K562 (cell line): ENCODE results near the gene PPP1R13L. TPM values are rescaled to one million over a fixed set of nuclear protein-coding genes. Genes with fewer than 3 reads are reported as not detected.

Experiments used
- ATAC-seq: fragments of 200-7000 bp; cut with Tn5 transposase; 3 replicates; pipeline ENCODE4 v1.9.1; 2020; ENCODE audit warnings: moderate library complexity
- BruUV-seq: library from RNA; stranded (reverse); fragments of 400-500 nt; replicated peaks from 2 replicates; lab custom pipeline; 2021; lab: Mats Ljungman, UMichigan
- CTCF ChIA-PET: fragments of 300-600 bp; formaldehyde crosslinking; extraction: SDS; loops from one replicate; lab custom pipeline; 2021; ENCODE audit warnings: low intra/inter-chr PET ratio; lab: Yijun Ruan, JAX
- POLR2A ChIA-PET: fragments of 300-600, 350-650 bp; sonication (Branson Sonifier 250); formaldehyde crosslinking; extraction: SDS; loops from one replicate; lab custom pipeline; 2021; ENCODE audit warnings: antibody characterized with exemption, inconsistent platforms; lab: Yijun Ruan, JAX
- DNase-seq, 4 experiments: peaks; one replicate each; pipeline versions ENCODE4 v3.0.0 to v3.0.0-alpha.2; 2011 to 2018; ENCODE audit warnings: low spot score in 3 of 4, mixed read lengths in 3 of 4; ENCODE audit errors: extremely low read depth in 1 of 4
- FAIRE-seq: peaks from 2 replicates; lab custom pipeline; 2011; peaks lifted over from hg19 to GRCh38; lab: Jason Lieb, UNC
- H2AFZ ChIP-seq: 2 replicates; pipeline ENCODE4 v1.6.0; 2011; ENCODE audit warnings: low read depth, low read length, control low read depth, inconsistent platforms
- H3K27ac ChIP-seq: fragments of 200-600 bp; 3 replicates; pipeline ENCODE4 v1.8.0; 2011; ENCODE audit warnings: low read depth, mild to moderate bottlenecking, control low read depth, inconsistent platforms, low read length, moderate library complexity, mixed read lengths; ENCODE audit errors: extremely low read depth
- H3K27me3 ChIP-seq, 2 experiments: fragments of 300-600 bp in 1 of 2; 2 replicates in 1 of 2; 3 replicates in 1 of 2; pipeline versions ENCODE4 v1.6.0 to v1.8.0; 2011; ENCODE audit warnings: inconsistent platforms in 2 of 2, low read length in 2 of 2, mild to moderate bottlenecking in 1 of 2, mixed read lengths in 1 of 2, moderate library complexity in 1 of 2; ENCODE audit not compliant: control insufficient read depth in 2 of 2, insufficient read depth in 2 of 2
- H3K36me3 ChIP-seq: fragments of 300-600 bp; 3 replicates; pipeline ENCODE4 v1.8.0; 2011; ENCODE audit warnings: mild to moderate bottlenecking, low read length, inconsistent platforms; ENCODE audit not compliant: control insufficient read depth, insufficient read depth
- H3K4me1 ChIP-seq, 2 experiments: fragments of 200-600 bp in 1 of 2; replicated peaks in 1 of 2; 2 replicates in 1 of 2; 3 replicates in 1 of 2; pipeline versions ENCODE4 v1.5.1 to v1.8.0; 2011; ENCODE audit warnings: inconsistent platforms in 2 of 2, low read length in 2 of 2, mild to moderate bottlenecking in 1 of 2, mixed read lengths in 1 of 2, moderate library complexity in 1 of 2; ENCODE audit not compliant: control insufficient read depth in 2 of 2, insufficient read depth in 2 of 2
- H3K4me2 ChIP-seq: 2 replicates; pipeline ENCODE4 v1.6.1; 2011; ENCODE audit warnings: low read length, control low read depth, inconsistent platforms, mixed read lengths; ENCODE audit not compliant: insufficient read depth
- H3K4me3 ChIP-seq: fragments of 200-600 bp; sonication (generic), shearing (Covaris generic); 2 replicates; pipeline ENCODE4 v1.5.1; 2016; ENCODE audit warnings: control low read depth, inconsistent platforms
- H3K79me2 ChIP-seq: fragments of 200-600 bp; 3 replicates; pipeline ENCODE4 v1.8.0; 2011; ENCODE audit warnings: low read length, inconsistent platforms; ENCODE audit not compliant: control insufficient read depth, insufficient read depth
- H3K9ac ChIP-seq, 2 experiments: 2 replicates each; pipeline versions ENCODE4 v1.6.0 to v1.6.1; 2011; ENCODE audit warnings: low read depth in 2 of 2, low read length in 2 of 2, control low read depth in 1 of 2, inconsistent platforms in 1 of 2, mild to moderate bottlenecking in 1 of 2, mixed read lengths in 1 of 2; ENCODE audit not compliant: insufficient read depth in 1 of 2
- H3K9me1 ChIP-seq: one replicate; pipeline ENCODE4 v1.6.0; 2011; ENCODE audit warnings: inconsistent platforms, mild to moderate bottlenecking, low read length, moderate library complexity; ENCODE audit not compliant: control insufficient read depth, insufficient read depth
- H3K9me3 ChIP-seq: replicated peaks from 2 replicates; pipeline ENCODE4 v1.5.1; 2011; ENCODE audit warnings: low read depth, low read length, inconsistent platforms; ENCODE audit not compliant: control insufficient read depth, insufficient read depth
- H4K20me1 ChIP-seq: replicated peaks from 2 replicates; pipeline ENCODE4 v1.6.1; 2011; ENCODE audit warnings: low read length, inconsistent platforms, mixed read lengths; ENCODE audit not compliant: control insufficient read depth, insufficient read depth
- BCOR ChIP-seq: fragments of 450-650 bp; IDR thresholded peaks from 2 replicates; pipeline ENCODE4 v1.6.1; 2016
- CHAMP1 ChIP-seq: fragments of 450-650 bp; IDR thresholded peaks from 2 replicates; pipeline ENCODE4 v1.6.1; 2016; ENCODE audit warnings: mild to moderate bottlenecking
- CREB5 ChIP-seq: fragments of 250-450 bp; sonication (Bioruptor Pico); IDR thresholded peaks from 2 replicates; pipeline ENCODE4 v1.5.0; 2020; ENCODE audit warnings: mild to moderate bottlenecking
- MAZ ChIP-seq, 2 experiments: fragments of 450-650 bp in 1 of 2; sonication (generic) in 1 of 2; formaldehyde crosslinking; IDR thresholded peaks in 1 of 2; conservative IDR thresholded peaks in 1 of 2; 2 replicates each; pipeline versions ENCODE4 v1.4.0 to v1.5.0; 2020; ENCODE audit warnings: mild to moderate bottlenecking in 1 of 2, missing genetic modification reagents in 1 of 2
- POLR2A ChIP-seq: fragments of 450-650 bp; conservative IDR thresholded peaks from 2 replicates; pipeline ENCODE4 v1.6.1; 2016
- RBM25 ChIP-seq: fragments of 200-400 bp; formaldehyde crosslinking; IDR thresholded peaks from 2 replicates; pipeline ENCODE4 v1.6.1; 2018; ENCODE audit warnings: low read length, low read depth, moderate library complexity; ENCODE audit not compliant: severe bottlenecking
- SFPQ ChIP-seq: fragments of 200-400 bp; formaldehyde crosslinking; IDR thresholded peaks from 2 replicates; pipeline ENCODE4 v1.6.1; 2017; ENCODE audit warnings: mild to moderate bottlenecking, low read depth, low read length, moderate library complexity
- ZFP36 ChIP-seq: fragments of 150-350 bp; IDR thresholded peaks from 2 replicates; pipeline ENCODE4 v1.6.1; 2018; ENCODE audit warnings: low read length, low read depth; ENCODE audit not compliant: partially characterized antibody
- ZNF431 ChIP-seq: sonication (generic); formaldehyde crosslinking; IDR thresholded peaks from 2 replicates; pipeline ENCODE4 v1.8.0; 2022; ENCODE audit warnings: mild to moderate bottlenecking, missing genetic modification reagents
- ZNF79 ChIP-seq: fragments of 250-450 bp; sonication (Bioruptor Pico); IDR thresholded peaks from 2 replicates; pipeline ENCODE4 v1.4.0; 2020; ENCODE audit warnings: low read depth, mild to moderate bottlenecking, moderate library complexity
- WGBS: fragments of 100-300 bp; shearing (Covaris generic); methylation state at CpG from one replicate; pipeline ENCODE4 v1.1.6; 2016; ENCODE audit warnings: low coverage, mixed read lengths; ENCODE audit not compliant: insufficient coverage; ENCODE audit errors: missing lambda C conversion rate; 5-methylcytosine and 5-hydroxymethylcytosine counted together
- in situ Hi-C: fragments of 300-500 bp; cut with MboI; formaldehyde crosslinking; loops from 4 replicates; pipeline ENCODE4 v1.15.0; 2018; ENCODE audit warnings: inconsistent platforms, mixed read lengths
- intact Hi-C: fragments of 100-400 bp; cut with micrococcal nuclease; formaldehyde crosslinking; loops from 2 replicates; pipeline ENCODE4 v1.14.2; 2022
- polyA plus RNA-seq, 8 experiments: library from polyadenylated mRNA; depleted of rRNA in 4 of 8; stranded (reverse) in 5 of 8; unstranded in 3 of 8; fragments of >200 nt; fragmentation: Nextera tagmentation in 2 of 8; fragmentation: Illumina TruSeq in 1 of 8; extraction: Ambion mirVana in 2 of 8; extraction: Trizol in 1 of 8; gene quantifications; 2 replicates each; pipeline versions ENCODE4 v1.2.1 to v1.2.3, GENCODE V29; 2011 to 2014; ENCODE audit warnings: inconsistent platforms in 1 of 8, missing spikeins in 1 of 8
- total RNA-seq, 7 experiments: library from RNA; depleted of rRNA in 6 of 7; stranded (reverse); fragments of >200 nt in 6 of 7; fragmentation: Illumina TruSeq in 2 of 7; extraction: Trizol in 2 of 7; gene quantifications; 2 replicates each; pipeline versions ENCODE4 v1.2.1 to v1.2.3, GENCODE V29; 2011 to 2021; ENCODE audit warnings: low replicate concordance in 1 of 7
- TF ChIP-seq, protein P1 (sequence below): fragments of 250-450 bp; sonication (Bioruptor Pico); IDR thresholded peaks from 2 replicates; pipeline ENCODE4 v1.8.0; 2021; ENCODE audit warnings: moderate library complexity, mild to moderate bottlenecking, inconsistent platforms

Gene PPP1R13L
- total and polyA plus RNA-seq, 9 of the 15 experiments (the other 6 are each of a cell fraction or from before 2014, with no cell fraction given) = 0.32 to 6.7 (median 2.0) TPM

DNA sequence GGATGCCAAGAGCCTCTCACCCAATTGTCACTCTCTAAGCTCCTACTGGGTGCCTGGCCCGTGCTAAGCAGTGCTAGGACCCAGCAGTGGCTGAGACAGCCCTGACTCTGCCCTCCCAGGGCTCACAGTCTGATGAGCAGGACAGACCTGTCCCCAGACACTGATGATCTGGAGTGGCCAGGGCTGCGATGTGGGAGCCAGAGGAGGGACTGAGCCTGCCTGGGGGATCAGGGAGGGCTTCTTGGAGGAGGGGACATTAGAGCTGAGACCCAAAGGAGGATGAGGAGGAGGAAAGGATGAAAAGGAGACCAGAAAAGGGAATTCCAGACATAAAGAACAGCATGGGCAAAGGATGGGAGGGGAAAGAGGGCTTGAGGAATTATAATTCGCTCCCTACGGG lies 12.3 kb upstream of the PPP1R13L start (continued):
- no peak for TF ChIP-seq CREB5 (CRISPR knock-in tag)
- TF ChIP-seq POLR2A = peak; percentile 46
- TF ChIP-seq ZNF79 (CRISPR knock-in tag) = no peak
- TF ChIP-seq CHAMP1 = no peak
- TF ChIP-seq MAZ (CRISPR knock-in tag; conservative IDR thresholded peaks at IDR 0.05 in 1 of 2, IDR thresholded peaks at IDR 0.05 in 1 of 2) = no peak
- no peak for TF ChIP-seq ZNF431 (CRISPR knock-in tag)

- Histone ChIP-seq H3K36me3 (peaks cover 70% of the 10 kb centered on the region; the same call in 2 of the 3 replicates), H3K4me3 (no peak overlapping the region), H3K9ac (peak overlapping the region in 1 of 2 experiments; percentile 78; a peak in 2 of 4 replicates), H4K20me1 (no peaks in the 10 kb centered on the region), H3K4me1 (peaks cover 2 to 23% of the 10 kb centered on the region in 2 experiments; a peak in 4 of 5 replicates), H2AFZ (no peak overlapping the region), H3K79me2 (peaks cover 4% of the 10 kb centered on the region; the same call in 1 of the 3 replicates), H3K9me1 (no peaks in the 10 kb centered on the region), H3K4me2 (no peak overlapping the region), H3K9me3 (no peaks in the 10 kb centered on the region), H3K27ac (no peak overlapping the region), H3K27me3 (no peaks in the 10 kb centered on the region)
- WGBS = 88% methylated on average over 7 of the region's 8 CpGs
- ATAC-seq (no peak), DNase-seq (peak in 1 of 4 experiments; percentile 7), FAIRE-seq (no peak)
- intact Hi-C loops = no loop called here
- TF ChIP-seq ZFP36 = peak; percentile 65
- TF ChIP-seq, protein P1, sequence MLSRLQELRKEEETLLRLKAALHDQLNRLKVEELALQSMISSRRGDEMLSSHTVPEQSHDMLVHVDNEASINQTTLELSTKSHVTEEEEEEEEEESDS (CRISPR knock-in tag) = no peak
- peak; percentile 36 for TF ChIP-seq RBM25
- 0 out of 2 replicates have a peak, but pooled peaks have one; percentile 31 for TF ChIP-seq BCOR
- no peak for TF ChIP-seq SFPQ
- POLR2A ChIA-PET = interaction anchor here (0.6 to 1.8 kb wide), 3 partner anchors 9 to 1818 kb away, joined by 3 to 5 read pairs (median 3); partner anchors contain the start of gene ZNF576
- BruUV-seq = no TSS peak
- in situ Hi-C loops = no loop called here
- CTCF ChIA-PET = no interaction called here
These were observed 9.6 kb upstream of the PPP1R13L start for GRCh38 chr19:45414468-45414867.
